NCI-H748 (cell line): Measurements from ENCODE around the gene ADGRG2.
"Not testable (repeated sequence)": the region's sequence is repeated elsewhere in the genome, so short reads cannot be mapped to it uniquely, and the experiment has no call there.

ENCODE experiments used
- DNase-seq: peaks from one replicate; lab custom pipeline; 2025; ENCODE audit not compliant: unreplicated experiment; lab: John Stamatoyannopoulos, UW

ADGRG2 gene

GRCh38 chrX:19086102-19086772 lies 36.0 kb downstream of the ADGRG2 start:
- DNase-seq, result no peak

GRCh38 chrX:19085666-19086065 lies 36.6 kb downstream of the ADGRG2 start:
- DNase-seq, result no peak

GRCh38 chrX:19075754-19076153 lies 46.5 kb downstream of the ADGRG2 start:
- DNase-seq, result no peak

- no peak for DNase-seq
Observed at GRCh38 chrX:19072372-19072771, 49.9 kb downstream of the ADGRG2 start.

GRCh38 chrX:19070555-19070994 lies 51.7 kb downstream of the ADGRG2 start:
- no peak for DNase-seq

- not testable (repeated sequence) for DNase-seq
Observed at GRCh38 chrX:19066987-19067386, 55.3 kb downstream of the ADGRG2 start.

- no peak for DNase-seq
Observed at GRCh38 chrX:19065535-19065934, 56.7 kb downstream of the ADGRG2 start.

GRCh38 chrX:19064175-19064574 lies 58.1 kb downstream of the ADGRG2 start:
- DNase-seq, result no peak

GRCh38 chrX:19063030-19063429 lies 59.2 kb downstream of the ADGRG2 start:
- DNase-seq, result no peak

GRCh38 chrX:19059067-19059466 lies 63.2 kb downstream of the ADGRG2 start:
- no peak for DNase-seq

- no peak for DNase-seq
Observed at GRCh38 chrX:19057856-19058255, 64.4 kb downstream of the ADGRG2 start.

- DNase-seq, result no peak
Observed at GRCh38 chrX:19049110-19049509, 73.2 kb downstream of the ADGRG2 start.

- DNase-seq, result no peak
Observed at GRCh38 chrX:19046343-19047215, 75.7 kb downstream of the ADGRG2 start.

GRCh38 chrX:19040373-19040772 lies 81.9 kb downstream of the ADGRG2 start:
- no peak for DNase-seq

GRCh38 chrX:19034025-19034424 lies 88.2 kb downstream of the ADGRG2 start:
- no peak for DNase-seq

GRCh38 chrX:19030805-19031204 lies 91.5 kb downstream of the ADGRG2 start:
- no peak for DNase-seq

- DNase-seq, result no peak
Observed at GRCh38 chrX:19028560-19028959, 93.7 kb downstream of the ADGRG2 start.

- DNase-seq, result no peak
Observed at GRCh38 chrX:19024366-19024765, 97.9 kb downstream of the ADGRG2 start.

- DNase-seq, result no peak
Observed at GRCh38 chrX:19019996-19020395, 102.3 kb downstream of the ADGRG2 start.

GRCh38 chrX:19017271-19017670 lies 105.0 kb downstream of the ADGRG2 start:
- peak; percentile 36 for DNase-seq

- not testable (repeated sequence) for DNase-seq
Observed at GRCh38 chrX:19016614-19017013, 105.7 kb downstream of the ADGRG2 start.

GRCh38 chrX:19007868-19008267 lies 114.4 kb downstream of the ADGRG2 start:
- no peak for DNase-seq
